Mesenchymal stem cell (in vitro differentiated cells and primary cell): ENCODE results near the gene PBX3.
A peak's percentile ranks its signal among the peaks of the same experiment; 100 is the strongest.

Experiments
- DNase-seq: peaks from one replicate; pipeline ENCODE4 v3.0.0-alpha.2; 2013
- H2AFZ ChIP-seq: one replicate; pipeline ENCODE4 v1.6.1; 2013; ENCODE audit warnings: low read depth, mild to moderate bottlenecking, control low read depth, inconsistent platforms, low read length, moderate library complexity
- H2AK5ac ChIP-seq: 2 replicates; pipeline ENCODE4 v1.6.1; 2013; ENCODE audit warnings: low read length, moderate library complexity, mild to moderate bottlenecking, inconsistent platforms; ENCODE audit not compliant: severe bottlenecking
- H2BK120ac ChIP-seq: one replicate; pipeline ENCODE4 v1.6.1; 2013; ENCODE audit warnings: low read depth, mild to moderate bottlenecking, inconsistent platforms, low read length, moderate library complexity
- H2BK12ac ChIP-seq, 2 experiments: one replicate each; pipeline ENCODE4 v1.6.1; 2013; ENCODE audit warnings: inconsistent platforms in 2 of 2, low read length in 2 of 2, mild to moderate bottlenecking in 2 of 2, moderate library complexity in 2 of 2, control low read depth in 1 of 2
- H2BK15ac ChIP-seq: one replicate; pipeline ENCODE4 v1.6.1; 2013; ENCODE audit warnings: mild to moderate bottlenecking, low read depth, inconsistent platforms; ENCODE audit not compliant: poor library complexity, severe bottlenecking
- H2BK5ac ChIP-seq: 2 replicates; pipeline ENCODE4 v1.6.1; 2013; ENCODE audit warnings: low read depth, mild to moderate bottlenecking, low read length, control low read depth, inconsistent platforms; ENCODE audit not compliant: poor library complexity, severe bottlenecking
- H3K14ac ChIP-seq, 2 experiments: one replicate each; pipeline ENCODE4 v1.6.1; 2013; ENCODE audit warnings: inconsistent platforms in 2 of 2, low read length in 2 of 2, control low read depth in 1 of 2, mild to moderate bottlenecking in 1 of 2, moderate library complexity in 1 of 2
- H3K18ac ChIP-seq, 2 experiments: one replicate each; pipeline ENCODE4 v1.6.1; 2013; ENCODE audit warnings: inconsistent platforms in 2 of 2, low read length in 2 of 2, control low read depth in 1 of 2, low read depth in 1 of 2, mild to moderate bottlenecking in 1 of 2
- H3K23ac ChIP-seq, 2 experiments: one replicate each; pipeline ENCODE4 v1.6.1; 2013; ENCODE audit warnings: inconsistent platforms in 2 of 2, low read length in 2 of 2, mild to moderate bottlenecking in 2 of 2, moderate library complexity in 2 of 2, control low read depth in 1 of 2
- H3K27ac ChIP-seq: 2 replicates; pipeline ENCODE4 v1.5.1; 2013; ENCODE audit warnings: mild to moderate bottlenecking, moderate library complexity, low read length, control low read depth, inconsistent platforms; ENCODE audit not compliant: poor library complexity, severe bottlenecking
- H3K27me3 ChIP-seq, 2 experiments: 2 replicates each; pipeline versions ENCODE4 v1.6.1 to v1.7.0; 2013; ENCODE audit warnings: low read length in 2 of 2, mild to moderate bottlenecking in 2 of 2, moderate library complexity in 2 of 2, control low read depth in 1 of 2, inconsistent platforms in 1 of 2; ENCODE audit not compliant: control insufficient read depth in 1 of 2, insufficient read depth in 1 of 2
- H3K36me3 ChIP-seq, 2 experiments: 2 replicates each; pipeline versions ENCODE4 v1.6.1 to v1.7.0; 2013; ENCODE audit warnings: low read length in 2 of 2, control low read depth in 1 of 2, inconsistent platforms in 1 of 2, low read depth in 1 of 2, mild to moderate bottlenecking in 1 of 2; ENCODE audit not compliant: insufficient read depth in 2 of 2, control insufficient read depth in 1 of 2
- H3K4ac ChIP-seq, 2 experiments: one replicate each; pipeline ENCODE4 v1.6.1; 2013; ENCODE audit warnings: inconsistent platforms in 2 of 2, low read length in 2 of 2, mild to moderate bottlenecking in 2 of 2, moderate library complexity in 2 of 2, control low read depth in 1 of 2, low read depth in 1 of 2
- H3K4me1 ChIP-seq: 2 replicates; pipeline ENCODE4 v1.6.1; 2013; ENCODE audit warnings: low read depth, low read length, control low read depth; ENCODE audit not compliant: control insufficient read depth, insufficient read depth
- H3K4me2 ChIP-seq: 2 replicates; pipeline ENCODE4 v1.6.1; 2013; ENCODE audit warnings: low read length, mild to moderate bottlenecking, inconsistent platforms; ENCODE audit not compliant: poor library complexity, severe bottlenecking
- H3K4me3 ChIP-seq, 2 experiments: 2 replicates each; pipeline versions ENCODE4 v1.5.1 to v1.7.0; 2013; ENCODE audit warnings: low read length in 2 of 2, mild to moderate bottlenecking in 2 of 2, control low read depth in 1 of 2, low read depth in 1 of 2; ENCODE audit not compliant: insufficient read depth in 1 of 2
- H3K79me1 ChIP-seq: replicated peaks from 2 replicates; pipeline ENCODE4 v1.6.1; 2013; ENCODE audit warnings: mild to moderate bottlenecking, control low read depth, low read length, inconsistent platforms; ENCODE audit not compliant: poor library complexity, severe bottlenecking
- H3K9ac ChIP-seq: 2 replicates; pipeline ENCODE4 v1.7.0; 2013; ENCODE audit warnings: mild to moderate bottlenecking, low read length, moderate library complexity
- H3K9me3 ChIP-seq: 2 replicates; pipeline ENCODE4 v1.7.0; 2013; ENCODE audit warnings: mild to moderate bottlenecking, low read length; ENCODE audit not compliant: control insufficient read depth
- H4K8ac ChIP-seq: one replicate; pipeline ENCODE4 v1.6.1; 2013; ENCODE audit warnings: inconsistent platforms, mild to moderate bottlenecking, low read length, moderate library complexity
- H4K91ac ChIP-seq: one replicate; pipeline ENCODE4 v1.6.1; 2013; ENCODE audit warnings: mild to moderate bottlenecking, low read length, inconsistent platforms
- WGBS: methylation state at CpG from one replicate; pipeline ENCODE4 v1.1.7; 2013; ENCODE audit warnings: mixed read lengths; 5-methylcytosine and 5-hydroxymethylcytosine counted together

PBX3 gene

DNA sequence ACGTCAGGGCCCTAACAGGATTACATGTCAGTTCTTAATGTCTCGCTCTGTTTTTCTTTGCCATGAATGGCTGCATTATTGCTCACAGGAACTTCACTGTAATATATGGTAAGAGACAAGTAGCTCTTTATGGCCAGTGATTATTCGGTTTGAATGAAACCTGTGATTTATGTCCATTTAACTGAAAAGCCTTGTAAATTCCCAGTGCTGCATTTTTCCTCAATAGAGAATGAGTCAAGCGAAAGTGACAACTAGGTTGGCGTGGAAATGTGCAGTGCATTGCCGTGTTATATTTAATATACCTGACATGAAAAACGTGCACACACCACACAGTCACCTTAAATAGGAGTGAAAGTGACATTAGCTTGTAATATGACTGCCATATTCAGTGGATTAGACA is 163.1 kb downstream of the PBX3 start:
- H3K4me2 ChIP-seq, result no peak overlapping the region

DNA sequence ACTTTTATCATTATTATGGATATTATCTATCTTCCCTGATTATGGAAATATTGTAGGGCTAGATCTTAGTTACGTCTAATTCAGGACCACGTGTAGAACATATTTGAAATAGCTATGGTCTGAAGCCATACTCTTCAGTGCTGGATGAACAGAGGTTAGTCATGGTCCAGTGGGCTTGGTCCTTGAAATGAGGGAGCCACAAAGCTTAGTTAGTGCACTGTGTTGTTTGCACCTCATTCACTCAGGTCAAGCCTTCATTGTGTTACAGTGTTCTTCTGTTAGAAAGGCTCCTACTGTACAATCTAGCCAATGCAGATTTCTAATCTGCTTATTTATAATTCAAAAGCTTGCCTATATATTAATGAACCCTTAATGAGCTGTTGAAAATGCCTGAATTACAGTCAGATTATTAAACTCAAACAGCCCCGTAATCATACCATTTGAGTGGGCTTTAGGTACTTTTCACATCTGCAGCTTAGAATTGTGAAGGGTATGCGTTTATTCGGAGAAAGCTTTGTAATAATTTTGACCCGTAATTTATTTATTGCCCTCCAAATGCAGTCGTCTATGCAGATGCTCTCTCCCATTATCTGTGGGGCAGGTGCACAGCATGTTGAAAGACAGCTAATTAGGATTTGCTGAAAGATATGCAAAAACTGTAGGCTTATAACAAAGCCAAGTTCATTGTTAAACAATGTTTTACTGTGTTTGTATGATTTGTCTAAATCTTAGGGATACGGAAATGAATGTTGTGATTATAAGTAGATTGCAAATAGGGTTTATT is 164.9 kb downstream of the PBX3 start:
- Histone ChIP-seq H3K27ac (peak overlapping the region; percentile 18), H2BK15ac (no peak overlapping the region), H3K9ac (no peak overlapping the region), H3K9me3 (no peaks in the 10 kb centered on the region), H3K36me3 (peaks cover 0 to 11% of the 10 kb centered on the region in 2 experiments), H2BK5ac (no peak overlapping the region), H3K4me3 (no peak overlapping the region), H3K79me1 (peaks cover 6% of the 10 kb centered on the region), H3K18ac (no peak overlapping the region), H2BK120ac (no peak overlapping the region), H2AK5ac (no peak overlapping the region), H3K4ac (no peak overlapping the region), H2AFZ (no peak overlapping the region), H2BK12ac (no peak overlapping the region), H4K91ac (no peak overlapping the region), H3K27me3 (no peaks in the 10 kb centered on the region), H3K23ac (no peak overlapping the region), H3K14ac (no peak overlapping the region), H4K8ac (no peak overlapping the region), H3K4me1 (peaks cover 2% of the 10 kb centered on the region), H3K4me2 (no peak overlapping the region)
- 92% methylated on average over 8 of the region's 8 CpGs for WGBS
- no peak for DNase-seq

More for the DNA sequence above, 163.1 kb downstream of the PBX3 start:
- DNase-seq, result no peak
- Histone ChIP-seq H3K9me3 (no peaks in the 10 kb centered on the region), H3K4ac (no peak overlapping the region), H3K9ac (no peak overlapping the region), H3K27me3 (no peaks in the 10 kb centered on the region), H2BK120ac (no peak overlapping the region), H3K36me3 (no peaks in the 10 kb centered on the region), H3K23ac (no peak overlapping the region), H3K14ac (no peak overlapping the region), H4K8ac (no peak overlapping the region), H2BK15ac (no peak overlapping the region), H2BK12ac (no peak overlapping the region), H2AFZ (no peak overlapping the region), H2BK5ac (no peak overlapping the region), H3K4me1 (peaks cover 2% of the 10 kb centered on the region), H4K91ac (no peak overlapping the region), H2AK5ac (no peak overlapping the region), H3K4me3 (no peak overlapping the region), H3K79me1 (peaks cover 6% of the 10 kb centered on the region), H3K27ac (no peak overlapping the region), H3K18ac (no peak overlapping the region)
- WGBS, result 90% methylated on average over 3 of the region's 7 CpGs

DNA sequence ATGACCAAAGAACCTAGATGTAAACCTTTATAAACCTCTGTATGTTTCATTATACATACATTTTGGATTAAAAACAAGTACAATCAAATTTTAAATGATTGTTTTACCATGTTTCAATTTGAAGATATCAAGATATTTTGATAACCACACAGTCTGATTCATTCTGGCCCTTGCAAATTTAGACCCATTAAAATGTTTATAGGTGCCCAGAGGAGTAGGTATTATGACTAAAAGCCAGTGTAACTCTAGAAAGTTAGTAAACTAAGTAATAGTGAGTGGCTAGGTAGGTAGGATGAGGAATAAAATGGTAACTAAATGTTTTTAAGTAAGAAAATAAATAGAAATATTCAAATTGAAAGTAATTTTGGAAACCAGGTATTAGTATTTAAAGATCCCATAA is 165.5 kb downstream of the PBX3 start:
- no peak overlapping the region for H2BK12ac ChIP-seq
- no peak overlapping the region for H2AFZ ChIP-seq
- H3K79me1 ChIP-seq, result peaks cover 6% of the 10 kb centered on the region
- no peak overlapping the region for H3K9ac ChIP-seq
- no peak overlapping the region for H2AK5ac ChIP-seq
- H4K91ac ChIP-seq, result no peak overlapping the region
- H4K8ac ChIP-seq, result no peak overlapping the region
- H3K4me3 ChIP-seq, result no peak overlapping the region
- no peaks in the 10 kb centered on the region for H3K27me3 ChIP-seq
- no peak overlapping the region for H2BK120ac ChIP-seq
- H3K4ac ChIP-seq, result no peak overlapping the region
- no peak for DNase-seq
- H2BK5ac ChIP-seq, result no peak overlapping the region
- no peaks in the 10 kb centered on the region for H3K9me3 ChIP-seq
- H3K18ac ChIP-seq, result no peak overlapping the region
- no peak overlapping the region for H2BK15ac ChIP-seq
- H3K23ac ChIP-seq, result no peak overlapping the region
- H3K4me2 ChIP-seq, result no peak overlapping the region
- H3K14ac ChIP-seq, result no peak overlapping the region
- peaks cover 0 to 15% of the 10 kb centered on the region in 2 experiments for H3K36me3 ChIP-seq
- H3K4me1 ChIP-seq, result peaks cover 2% of the 10 kb centered on the region
- H3K27ac ChIP-seq, result no peak overlapping the region

GRCh38 chr9:125913551-125913950 is 166.4 kb downstream of the PBX3 start:
- Histone ChIP-seq H3K27ac (no peak overlapping the region), H4K8ac (no peak overlapping the region), H3K4me3 (no peak overlapping the region), H2AK5ac (no peak overlapping the region), H3K9ac (no peak overlapping the region), H2BK5ac (no peak overlapping the region), H3K79me1 (peaks cover 6% of the 10 kb centered on the region), H2BK12ac (no peak overlapping the region), H2AFZ (no peak overlapping the region), H3K18ac (no peak overlapping the region), H3K4ac (no peak overlapping the region), H3K9me3 (no peaks in the 10 kb centered on the region), H3K4me2 (no peak overlapping the region), H3K27me3 (no peaks in the 10 kb centered on the region), H2BK120ac (no peak overlapping the region), H3K36me3 (peaks cover 0 to 15% of the 10 kb centered on the region in 2 experiments), H2BK15ac (no peak overlapping the region), H3K4me1 (no peaks in the 10 kb centered on the region), H3K23ac (no peak overlapping the region), H4K91ac (no peak overlapping the region), H3K14ac (no peak overlapping the region)
- no CpG with 5 or more reads among the region's 2 CpGs for WGBS
- no peak for DNase-seq
